OCI-LY3 (cell line): ENCODE data around the gene MTCL1.

Experiments used
- EZH2phosphoT487 ChIP-seq: fragments of 200-600 bp; shearing (Covaris generic); IDR thresholded peaks from 2 replicates; pipeline ENCODE4 v1.6.1; 2018; ENCODE audit warnings: antibody characterized with exemption, mixed run types, low read depth
- TF ChIP-seq, protein P1 (sequence below): fragments of 200-600, 300-600 bp; sonication (generic); IDR thresholded peaks from 2 replicates; pipeline ENCODE4 v1.5.1; 2014; ENCODE audit warnings: antibody characterized with exemption, low read length, low read depth

GRCh38 chr18:8715599-8715998 is 10.2 kb downstream of the MTCL1 start:
- TF ChIP-seq, protein P1, sequence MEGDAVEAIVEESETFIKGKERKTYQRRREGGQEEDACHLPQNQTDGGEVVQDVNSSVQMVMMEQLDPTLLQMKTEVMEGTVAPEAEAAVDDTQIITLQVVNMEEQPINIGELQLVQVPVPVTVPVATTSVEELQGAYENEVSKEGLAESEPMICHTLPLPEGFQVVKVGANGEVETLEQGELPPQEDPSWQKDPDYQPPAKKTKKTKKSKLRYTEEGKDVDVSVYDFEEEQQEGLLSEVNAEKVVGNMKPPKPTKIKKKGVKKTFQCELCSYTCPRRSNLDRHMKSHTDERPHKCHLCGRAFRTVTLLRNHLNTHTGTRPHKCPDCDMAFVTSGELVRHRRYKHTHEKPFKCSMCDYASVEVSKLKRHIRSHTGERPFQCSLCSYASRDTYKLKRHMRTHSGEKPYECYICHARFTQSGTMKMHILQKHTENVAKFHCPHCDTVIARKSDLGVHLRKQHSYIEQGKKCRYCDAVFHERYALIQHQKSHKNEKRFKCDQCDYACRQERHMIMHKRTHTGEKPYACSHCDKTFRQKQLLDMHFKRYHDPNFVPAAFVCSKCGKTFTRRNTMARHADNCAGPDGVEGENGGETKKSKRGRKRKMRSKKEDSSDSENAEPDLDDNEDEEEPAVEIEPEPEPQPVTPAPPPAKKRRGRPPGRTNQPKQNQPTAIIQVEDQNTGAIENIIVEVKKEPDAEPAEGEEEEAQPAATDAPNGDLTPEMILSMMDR = no peak
- no peak for TF ChIP-seq EZH2phosphoT487
